Measurements from ENCODE around the gene PRSS21. TPM values are rescaled to one million over a fixed set of nuclear protein-coding genes. Genes with fewer than 3 reads are reported as not detected.

The PRSS21 gene
- total and polyA plus RNA-seq, 4 donors = not detected

GRCh38 chr16:2778630-2778958, 38.4 kb upstream of the PRSS21 start:
- H3K27me3 ChIP-seq (ENCODE audit: control insufficient read depth in 1 of 2, insufficient read depth in 2 of 2, low read length in 1 of 2) = no peaks in the 10 kb centered on the region
- H3K27ac ChIP-seq (ENCODE audit: low read depth in 1 of 2, low read length in 2 of 2) = no peak overlapping the region
- 95 to 96% methylated on average over 12 of the region's 12 CpGs for WGBS, 2 donors
- intact Hi-C loops (cut with DNase I) = no loop called here
- no peaks in the 10 kb centered on the region for H3K36me3 ChIP-seq (ENCODE audit: control insufficient read depth in 1 of 2, insufficient read depth in 2 of 2, low read length in 1 of 2)
- DNase-seq = peak in 1 of 2 donors; percentile 64
- peak overlapping the region in 1 of 2 donors; percentile 87 for H3K4me3 ChIP-seq (ENCODE audit: low read length in 2 of 2)
- no peaks in the 10 kb centered on the region for H3K9me3 ChIP-seq (ENCODE audit: control insufficient read depth, low read length)
- no peak for ATAC-seq (ENCODE audit: low FRiP score)
- no peaks in the 10 kb centered on the region for H3K4me1 ChIP-seq (ENCODE audit: control insufficient read depth in 1 of 2, insufficient read depth in 2 of 2, low read length in 2 of 2)

- H3K4me3 ChIP-seq (ENCODE audit: low read length in 2 of 2) = no peak overlapping the region
Observed at GRCh38 chr16:2779151-2779920, 37.7 kb upstream of the PRSS21 start.

GRCh38 chr16:2779978-2780898, 36.8 kb upstream of the PRSS21 start:
- Histone ChIP-seq H3K27ac (ENCODE audit: low read depth in 1 of 2, low read length in 2 of 2) (no peak overlapping the region), H3K36me3 (ENCODE audit: control insufficient read depth in 1 of 2, insufficient read depth in 2 of 2, low read length in 1 of 2) (no peaks in the 10 kb centered on the region), H3K27me3 (ENCODE audit: control insufficient read depth in 1 of 2, insufficient read depth in 2 of 2, low read length in 1 of 2) (no peaks in the 10 kb centered on the region), H3K9me3 (ENCODE audit: control insufficient read depth, low read length) (no peaks in the 10 kb centered on the region), H3K4me3 (ENCODE audit: low read length in 2 of 2) (no peak overlapping the region), H3K4me1 (ENCODE audit: control insufficient read depth in 1 of 2, insufficient read depth in 2 of 2, low read length in 2 of 2) (no peaks in the 10 kb centered on the region)
- intact Hi-C loops (cut with DNase I) = no loop called here
- 62 to 63% methylated on average over 17 of the region's 17 CpGs for WGBS, 2 donors
- ATAC-seq (ENCODE audit: low FRiP score) = no peak
- DNase-seq = peak in 1 of 2 donors; percentile 16

More at GRCh38 chr16:2779151-2779920, 37.7 kb upstream of the PRSS21 start:
- Histone ChIP-seq H3K27ac (ENCODE audit: low read depth in 1 of 2, low read length in 2 of 2) (no peak overlapping the region), H3K9me3 (ENCODE audit: control insufficient read depth, low read length) (no peaks in the 10 kb centered on the region), H3K4me1 (ENCODE audit: control insufficient read depth in 1 of 2, insufficient read depth in 2 of 2, low read length in 2 of 2) (no peaks in the 10 kb centered on the region), H3K27me3 (ENCODE audit: control insufficient read depth in 1 of 2, insufficient read depth in 2 of 2, low read length in 1 of 2) (no peaks in the 10 kb centered on the region), H3K36me3 (ENCODE audit: control insufficient read depth in 1 of 2, insufficient read depth in 2 of 2, low read length in 1 of 2) (no peaks in the 10 kb centered on the region)
- 89 to 91% methylated on average over 23 of the region's 23 CpGs for WGBS, 2 donors
- peak in 1 of 2 donors; percentile 71 for DNase-seq
- intact Hi-C loops (cut with DNase I) = no loop called here
- ATAC-seq (ENCODE audit: low FRiP score) = no peak

GRCh38 chr16:2782583-2783351, 34.3 kb upstream of the PRSS21 start:
- ATAC-seq (ENCODE audit: low FRiP score) (no peak), DNase-seq (peak; percentile 30 to 65)
- no peaks in the 10 kb centered on the region for H3K36me3 ChIP-seq (ENCODE audit: control insufficient read depth in 1 of 2, insufficient read depth in 2 of 2, low read length in 1 of 2)
- no peaks in the 10 kb centered on the region for H3K27me3 ChIP-seq (ENCODE audit: control insufficient read depth in 1 of 2, insufficient read depth in 2 of 2, low read length in 1 of 2)
- H3K4me1 ChIP-seq (ENCODE audit: control insufficient read depth in 1 of 2, insufficient read depth in 2 of 2, low read length in 2 of 2) = no peaks in the 10 kb centered on the region
- H3K9me3 ChIP-seq (ENCODE audit: control insufficient read depth, low read length) = no peaks in the 10 kb centered on the region
- no peak overlapping the region for H3K4me3 ChIP-seq (ENCODE audit: low read length in 2 of 2)
- intact Hi-C loops (cut with DNase I) = no loop called here
- 84 to 86% methylated on average over 20 of the region's 20 CpGs for WGBS, 2 donors
- no peak overlapping the region for H3K27ac ChIP-seq (ENCODE audit: low read depth in 1 of 2, low read length in 2 of 2)

GRCh38 chr16:2783581-2784357, 33.3 kb upstream of the PRSS21 start:
- Histone ChIP-seq H3K4me3 (ENCODE audit: low read length in 2 of 2) (no peak overlapping the region), H3K4me1 (ENCODE audit: control insufficient read depth in 1 of 2, insufficient read depth in 2 of 2, low read length in 2 of 2) (no peaks in the 10 kb centered on the region), H3K27ac (ENCODE audit: low read depth in 1 of 2, low read length in 2 of 2) (no peak overlapping the region), H3K27me3 (ENCODE audit: control insufficient read depth in 1 of 2, insufficient read depth in 2 of 2, low read length in 1 of 2) (no peaks in the 10 kb centered on the region), H3K9me3 (ENCODE audit: control insufficient read depth, low read length) (no peaks in the 10 kb centered on the region), H3K36me3 (ENCODE audit: control insufficient read depth in 1 of 2, insufficient read depth in 2 of 2, low read length in 1 of 2) (no peaks in the 10 kb centered on the region)
- no peak for ATAC-seq (ENCODE audit: low FRiP score)
- intact Hi-C loops (cut with DNase I) = no loop called here
- WGBS, 2 donors = 90 to 92% methylated on average over 15 of the region's 15 CpGs
- DNase-seq = peak; percentile 18 to 45

- no peak overlapping the region for H3K4me3 ChIP-seq (ENCODE audit: low read length in 2 of 2)
- DNase-seq (peak in 1 of 2 donors; percentile 40), ATAC-seq (ENCODE audit: low FRiP score) (no peak)
- WGBS, 2 donors = 46 to 53% methylated on average over 15 of the region's 15 CpGs
- H3K36me3 ChIP-seq (ENCODE audit: control insufficient read depth in 1 of 2, insufficient read depth in 2 of 2, low read length in 1 of 2) = no peaks in the 10 kb centered on the region
- intact Hi-C loops (cut with DNase I) = no loop called here
- no peaks in the 10 kb centered on the region for H3K4me1 ChIP-seq (ENCODE audit: control insufficient read depth in 1 of 2, insufficient read depth in 2 of 2, low read length in 2 of 2)
- no peak overlapping the region for H3K27ac ChIP-seq (ENCODE audit: low read depth in 1 of 2, low read length in 2 of 2)
- no peaks in the 10 kb centered on the region for H3K27me3 ChIP-seq (ENCODE audit: control insufficient read depth in 1 of 2, insufficient read depth in 2 of 2, low read length in 1 of 2)
- no peaks in the 10 kb centered on the region for H3K9me3 ChIP-seq (ENCODE audit: control insufficient read depth, low read length)
Observed at GRCh38 chr16:2784358-2785100, 32.5 kb upstream of the PRSS21 start.

GRCh38 chr16:2785101-2785991, 31.7 kb upstream of the PRSS21 start:
- ATAC-seq (ENCODE audit: low FRiP score) = peak; percentile 31
- H3K4me1 ChIP-seq (ENCODE audit: control insufficient read depth in 1 of 2, insufficient read depth in 2 of 2, low read length in 2 of 2) = no peaks in the 10 kb centered on the region
- no peaks in the 10 kb centered on the region for H3K36me3 ChIP-seq (ENCODE audit: control insufficient read depth in 1 of 2, insufficient read depth in 2 of 2, low read length in 1 of 2)
- intact Hi-C loops (cut with DNase I) = no loop called here
- H3K27ac ChIP-seq (ENCODE audit: low read depth in 1 of 2, low read length in 2 of 2) = no peak overlapping the region
- peak; percentile 47 to 72 for DNase-seq
- 15 to 19% methylated on average over 50 to 79 of the region's 79 CpGs for WGBS, 2 donors
- no peaks in the 10 kb centered on the region for H3K27me3 ChIP-seq (ENCODE audit: control insufficient read depth in 1 of 2, insufficient read depth in 2 of 2, low read length in 1 of 2)
- H3K9me3 ChIP-seq (ENCODE audit: control insufficient read depth, low read length) = no peaks in the 10 kb centered on the region
- H3K4me3 ChIP-seq (ENCODE audit: low read length in 2 of 2) = no peak overlapping the region
